HG03432 (cell line): ENCODE measurements around the gene AUTS2.

Experiments
- ATAC-seq: cut with Tn5 transposase; IDR thresholded peaks from one replicate; pipeline ENCODE4 v1.9.1; 2021; ENCODE audit warnings: mild to moderate bottlenecking, moderate library complexity; ENCODE audit not compliant: unreplicated experiment

Gene AUTS2

DNA sequence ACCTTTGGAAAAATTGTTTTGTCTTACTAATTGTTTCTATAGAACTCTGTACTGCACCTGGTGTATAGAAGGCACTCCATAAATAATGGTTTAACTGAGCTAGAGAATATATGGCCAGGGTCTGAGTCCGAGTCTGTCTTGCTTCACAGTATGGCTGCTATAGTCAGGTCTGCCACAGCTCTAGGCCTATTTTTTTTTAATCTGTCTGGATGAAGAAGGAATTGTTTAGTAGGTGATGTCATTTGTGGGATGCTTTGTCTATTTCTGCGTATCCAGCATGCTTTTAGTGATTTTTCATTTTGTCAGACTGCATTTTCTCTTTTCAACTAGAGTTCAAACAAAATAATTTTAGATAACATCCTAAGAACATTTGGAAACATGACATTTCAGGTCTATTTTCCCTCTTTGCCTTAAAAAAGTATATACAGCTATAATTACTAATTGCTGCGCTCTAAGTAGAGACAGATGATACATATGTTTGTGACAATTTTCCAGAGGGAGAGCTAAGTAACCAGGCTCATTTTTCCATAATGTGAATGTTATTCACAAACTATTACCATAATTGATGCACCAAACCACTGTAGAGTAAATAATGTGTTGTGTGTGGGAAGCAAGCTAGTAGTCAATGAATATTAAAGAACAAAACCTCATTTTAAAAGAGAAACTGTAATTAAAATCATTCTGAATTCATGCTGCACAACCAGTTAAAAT lies 361.7 kb downstream of the AUTS2 start:
- ATAC-seq = no peak

DNA sequence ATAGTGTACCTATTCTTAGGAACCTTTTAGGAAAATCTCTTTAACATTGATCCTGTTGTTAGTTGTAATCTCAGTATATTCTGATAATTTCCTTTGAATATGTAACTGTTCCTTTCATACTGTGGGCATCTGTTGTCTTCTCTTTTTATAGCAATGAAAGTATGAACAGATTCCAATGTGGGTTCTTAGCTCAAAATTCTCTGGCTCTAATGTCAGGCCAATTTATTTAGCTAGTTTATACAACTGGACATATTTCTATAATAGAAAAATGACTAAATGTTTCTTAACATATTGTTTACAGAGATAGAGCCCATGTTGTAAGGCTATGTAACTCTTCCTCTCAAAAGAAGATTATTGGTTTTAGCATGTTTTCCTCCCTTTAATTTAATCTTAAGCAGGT lies 363.2 kb downstream of the AUTS2 start:
- ATAC-seq = no peak

DNA sequence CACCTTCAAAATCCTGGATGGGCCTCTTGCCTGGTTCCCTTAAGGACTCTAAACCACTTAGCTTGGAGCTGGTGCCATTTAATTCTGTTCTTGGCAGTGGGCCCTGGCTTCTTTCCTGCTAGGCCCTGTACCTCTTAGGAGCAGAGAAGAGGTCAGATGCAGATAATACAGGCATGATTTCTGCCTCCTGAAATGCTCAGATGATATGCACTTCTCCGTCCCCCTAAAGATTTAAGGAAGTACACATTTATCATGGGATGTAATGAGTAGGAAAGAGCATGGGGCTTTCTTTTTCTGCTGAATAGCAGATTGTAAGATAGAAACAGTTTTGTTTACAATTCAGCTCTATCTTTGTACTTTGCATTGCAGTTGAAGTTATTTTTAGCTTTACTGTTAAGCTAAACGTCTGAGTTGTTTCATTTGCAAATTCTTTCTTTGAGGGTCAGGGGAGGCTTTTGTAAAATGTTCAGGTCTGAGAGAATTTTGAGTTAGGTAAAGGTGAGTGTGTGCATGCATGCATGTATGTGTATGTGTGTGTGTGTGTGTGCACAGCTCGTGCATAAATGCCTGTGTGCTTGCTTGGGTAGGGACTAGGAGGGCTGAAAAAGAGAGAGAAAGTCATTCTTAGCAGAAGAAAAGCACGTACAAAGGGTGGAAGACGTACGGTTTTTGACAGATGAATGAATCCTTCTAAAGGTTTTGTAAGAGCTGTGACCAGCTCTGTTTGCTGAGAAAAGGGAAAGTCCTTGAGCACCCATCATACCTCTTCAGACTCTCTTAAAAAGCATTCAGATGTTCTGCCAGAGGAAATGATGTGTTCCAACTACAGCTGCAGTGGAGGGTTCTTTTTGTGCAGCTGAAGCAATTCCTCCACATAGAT lies 364.2 kb downstream of the AUTS2 start:
- ATAC-seq = peak; percentile 68

DNA sequence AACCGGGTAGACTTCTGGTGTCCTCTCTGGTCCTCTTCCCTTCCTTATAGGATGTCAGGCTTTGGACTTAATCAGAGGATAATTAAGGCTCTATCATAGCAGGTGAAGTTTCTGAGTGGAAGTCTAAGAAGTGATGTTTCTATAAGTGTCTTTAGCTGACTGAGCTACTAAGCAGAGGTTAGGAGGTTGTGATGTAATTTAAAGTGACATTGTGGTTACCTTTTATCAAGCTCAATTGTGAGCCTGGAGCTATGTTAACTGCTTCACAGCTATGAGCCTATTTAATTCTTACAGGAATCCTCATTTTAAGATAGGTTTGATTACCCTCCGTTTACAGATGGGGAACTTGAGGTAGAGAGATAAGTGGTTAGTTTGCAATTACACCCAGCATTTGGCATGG lies 365.1 kb downstream of the AUTS2 start:
- ATAC-seq = no peak

DNA sequence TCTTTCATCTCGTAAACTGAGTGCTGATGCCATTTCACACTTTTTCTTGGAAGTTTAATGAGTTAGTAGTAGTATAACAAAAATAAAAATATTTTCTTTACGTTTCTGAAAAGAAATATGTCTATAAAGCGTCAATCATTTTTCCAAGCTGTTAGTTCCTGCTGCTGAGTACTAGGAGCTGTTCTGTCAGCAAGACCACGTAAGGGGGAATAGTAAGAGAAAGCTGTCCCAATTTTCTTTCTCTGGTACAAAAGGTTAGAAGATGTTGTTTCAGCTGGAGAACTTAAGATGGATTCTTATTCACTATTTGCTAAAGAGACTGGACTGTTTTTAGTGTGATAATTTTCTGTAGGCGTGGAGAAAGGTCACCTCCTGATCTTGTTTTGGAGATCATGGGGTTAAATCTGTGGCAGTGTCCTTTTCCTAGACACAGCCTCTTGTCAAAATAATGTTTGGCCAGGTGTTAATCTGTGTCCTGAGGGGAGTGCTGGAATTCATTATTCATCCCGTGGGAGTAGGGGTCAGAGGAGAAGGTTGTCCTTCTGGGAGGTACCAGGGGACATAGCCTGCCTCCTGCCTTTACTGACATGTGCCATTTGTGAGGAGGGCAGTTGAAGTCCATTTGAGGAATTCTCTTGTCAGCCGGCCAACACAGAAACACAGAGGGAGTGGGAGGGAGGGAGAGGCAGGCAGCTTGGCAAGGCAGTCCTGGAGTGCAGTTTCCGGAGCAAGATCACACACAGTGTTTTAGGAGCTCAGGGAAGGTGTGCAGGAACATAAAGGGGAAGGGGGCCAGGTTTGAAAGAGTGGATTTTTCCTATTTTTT lies 368.7 kb downstream of the AUTS2 start:
- ATAC-seq = no peak

DNA sequence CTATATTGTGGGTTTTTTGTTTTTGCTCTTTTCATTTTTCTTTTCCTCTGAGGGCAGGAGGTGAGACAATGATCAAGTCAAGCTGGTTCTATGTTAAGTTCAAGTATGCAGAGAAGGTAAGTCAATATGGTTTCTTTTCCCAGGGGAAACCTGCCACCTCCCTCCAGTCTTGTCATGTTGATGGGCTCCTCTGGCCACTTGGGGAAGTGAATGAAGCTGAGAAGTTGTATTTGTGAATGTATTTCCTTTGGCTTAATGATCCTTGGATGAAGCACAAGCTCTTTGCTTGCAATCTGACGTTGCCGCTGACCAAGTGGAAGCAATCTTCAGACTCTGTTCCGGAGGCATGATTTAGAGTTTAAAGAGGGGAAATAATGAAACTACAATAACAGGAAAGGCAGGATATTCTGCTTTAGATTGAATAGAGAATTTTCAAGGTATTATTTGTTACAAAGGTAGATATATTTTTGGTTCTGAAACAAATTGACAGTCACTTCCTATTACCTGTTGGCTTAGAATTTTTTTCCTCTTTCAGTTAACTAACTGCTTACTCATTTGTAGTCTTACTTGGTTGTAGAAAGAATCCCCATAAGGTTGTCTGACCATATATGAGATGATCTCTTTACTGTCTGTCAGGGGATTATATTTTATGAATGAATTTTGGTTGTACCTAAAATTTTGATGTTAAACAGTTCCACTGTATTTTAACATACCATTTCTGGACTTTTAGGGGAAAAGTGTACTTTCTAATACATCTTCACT lies 369.6 kb downstream of the AUTS2 start:
- ATAC-seq = peak; percentile 76

DNA sequence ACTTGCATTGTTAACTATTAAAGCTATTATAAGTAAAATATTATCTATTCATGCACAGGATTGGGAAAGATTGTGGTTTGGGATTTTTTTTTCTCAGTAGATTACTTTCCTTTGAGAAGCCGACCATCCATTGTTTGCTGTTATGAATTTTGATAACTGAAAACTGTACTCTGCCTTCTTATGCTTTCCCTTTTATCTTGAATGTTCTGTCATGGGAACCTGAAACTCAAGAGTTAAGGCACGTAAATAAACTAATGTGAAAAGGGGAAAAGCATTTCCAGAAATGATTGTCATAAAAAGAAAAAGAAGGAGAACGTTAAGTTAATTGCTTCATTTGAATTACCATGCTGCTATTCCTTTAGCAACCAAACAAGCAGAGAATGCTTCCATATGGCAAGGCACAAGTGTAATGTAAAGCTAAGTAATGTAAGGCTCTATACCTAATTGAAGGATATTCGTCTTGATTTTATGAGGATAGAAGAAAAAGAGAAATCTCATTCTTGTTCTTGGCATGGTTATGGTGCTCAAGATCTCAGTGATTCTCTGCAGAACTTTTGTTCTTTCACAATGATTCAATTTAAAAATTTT lies 370.8 kb downstream of the AUTS2 start:
- no peak for ATAC-seq

DNA sequence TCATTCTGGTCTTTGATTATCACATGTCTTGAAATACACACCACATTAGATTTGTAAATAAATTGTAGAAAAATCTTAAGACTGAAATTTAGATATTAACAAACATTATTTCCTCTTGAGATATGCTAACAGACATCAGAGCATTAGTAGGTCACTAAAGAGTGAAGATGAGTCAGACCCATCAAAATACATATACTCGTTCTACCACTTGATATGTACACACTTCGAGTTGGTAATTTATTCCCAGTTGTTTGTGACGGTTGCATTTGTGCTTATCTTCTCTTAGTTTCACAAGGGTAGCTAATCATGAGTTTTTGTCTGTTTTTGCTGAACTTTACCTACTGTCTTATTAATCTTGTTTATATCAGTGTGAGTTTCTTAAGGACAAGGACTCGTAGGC lies 383.4 kb downstream of the AUTS2 start:
- no peak for ATAC-seq

DNA sequence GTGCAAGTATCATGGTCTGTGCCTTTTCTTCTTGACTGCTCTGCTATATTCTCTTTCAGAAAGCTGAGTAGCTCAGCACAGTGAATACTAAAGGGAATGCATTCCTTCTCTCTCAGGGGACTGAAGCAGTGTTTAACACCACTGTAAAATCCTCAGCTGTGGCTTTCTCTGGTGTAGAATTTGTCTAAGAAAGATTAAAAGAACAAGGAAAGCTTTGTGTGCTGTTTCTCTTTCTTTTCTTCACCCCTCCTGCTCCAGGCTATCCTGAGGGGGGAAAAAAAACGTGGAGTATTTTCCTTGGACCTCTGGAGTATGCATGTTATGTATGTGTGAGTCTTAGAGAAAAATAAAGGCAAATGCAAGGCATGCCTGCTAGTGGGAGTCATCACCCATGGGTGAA lies 383.9 kb downstream of the AUTS2 start:
- ATAC-seq = no peak

DNA sequence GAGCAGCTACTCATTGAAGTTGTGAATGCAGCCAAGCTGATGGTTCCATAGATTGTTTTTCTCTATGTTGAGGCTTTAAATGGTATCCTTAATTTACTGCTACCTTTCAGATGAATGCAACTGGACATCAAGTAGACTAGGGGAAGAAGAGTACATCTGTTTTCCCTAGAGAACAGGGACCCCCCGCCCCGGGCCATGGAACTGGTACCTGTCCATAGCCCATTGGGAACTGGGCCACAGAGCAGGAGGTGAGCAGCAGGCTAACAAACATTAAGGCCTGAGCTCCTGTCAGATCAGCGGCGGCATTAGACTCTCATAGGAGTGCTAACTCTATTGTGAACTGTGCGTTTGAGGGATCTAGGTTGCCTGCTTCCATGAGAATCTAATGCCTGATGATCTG lies 391.3 kb downstream of the AUTS2 start:
- no peak for ATAC-seq

DNA sequence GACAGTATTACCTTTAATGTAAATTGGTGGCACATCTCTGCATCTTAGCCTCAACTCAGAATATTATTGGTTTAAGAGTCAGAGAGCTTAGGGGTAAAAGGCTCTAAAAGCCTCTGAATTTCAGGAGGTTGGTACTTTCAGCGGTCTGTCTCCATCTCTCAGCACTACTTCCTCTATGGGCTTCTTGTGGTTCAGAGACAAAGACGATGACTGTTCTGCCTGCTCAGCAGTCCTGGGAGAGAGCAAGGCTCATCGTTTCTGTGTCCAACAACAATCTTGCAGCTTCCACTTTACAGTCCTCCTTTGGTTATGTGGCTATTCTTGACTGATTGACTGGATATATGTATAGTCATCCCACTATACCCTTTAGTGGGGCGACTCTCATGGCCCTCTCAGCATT lies 394.7 kb downstream of the AUTS2 start:
- peak; percentile 70 for ATAC-seq

DNA sequence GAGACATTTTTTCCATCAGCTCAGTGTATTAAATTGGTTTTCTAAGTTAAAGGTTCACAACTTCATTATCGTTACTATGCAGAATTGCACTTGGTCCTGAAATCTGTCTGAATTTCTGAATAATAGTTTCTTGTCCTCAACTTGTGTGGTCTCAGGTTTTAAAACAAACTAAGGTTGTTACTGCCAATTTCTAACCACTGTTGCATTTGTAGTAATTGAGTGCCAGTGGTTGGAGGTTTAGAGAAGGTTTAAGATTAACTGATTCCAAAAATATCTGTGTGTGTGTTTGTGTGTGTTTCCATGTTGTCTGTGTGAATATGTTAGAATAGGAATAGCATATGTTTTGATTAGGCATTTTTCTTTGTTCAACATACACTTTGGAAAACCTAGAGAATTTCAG lies 395.9 kb downstream of the AUTS2 start:
- ATAC-seq = no peak

DNA sequence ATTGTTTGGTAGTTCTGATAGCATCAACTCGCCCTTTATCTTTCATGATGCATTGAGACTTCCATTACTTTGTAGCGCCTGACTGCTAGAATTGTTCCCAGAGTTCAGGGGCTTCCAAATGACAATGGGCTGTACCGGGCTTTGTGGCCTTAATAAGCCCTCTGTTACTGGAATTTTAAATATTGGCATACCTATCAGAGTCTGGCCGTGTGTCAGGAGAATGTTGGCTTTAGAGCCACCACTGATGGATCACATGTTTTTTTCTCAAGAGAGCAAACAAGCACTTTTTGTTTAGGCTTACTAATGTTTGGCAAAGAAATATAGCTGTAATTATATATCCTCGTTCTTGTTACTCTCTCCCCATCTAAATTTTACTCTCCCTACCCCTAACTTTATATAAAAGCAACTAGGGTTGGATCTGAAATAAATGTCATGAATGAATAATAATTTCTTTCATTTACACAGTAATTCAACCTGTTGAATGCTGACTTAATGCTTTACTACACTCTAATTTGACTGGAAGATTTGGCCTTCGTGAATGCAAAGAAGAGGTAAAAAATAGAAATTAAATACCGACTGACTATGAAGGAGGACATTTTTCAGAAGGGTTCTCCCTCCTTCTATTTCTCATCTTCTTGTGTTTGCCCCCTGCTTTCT lies 396.7 kb downstream of the AUTS2 start:
- no peak for ATAC-seq

DNA sequence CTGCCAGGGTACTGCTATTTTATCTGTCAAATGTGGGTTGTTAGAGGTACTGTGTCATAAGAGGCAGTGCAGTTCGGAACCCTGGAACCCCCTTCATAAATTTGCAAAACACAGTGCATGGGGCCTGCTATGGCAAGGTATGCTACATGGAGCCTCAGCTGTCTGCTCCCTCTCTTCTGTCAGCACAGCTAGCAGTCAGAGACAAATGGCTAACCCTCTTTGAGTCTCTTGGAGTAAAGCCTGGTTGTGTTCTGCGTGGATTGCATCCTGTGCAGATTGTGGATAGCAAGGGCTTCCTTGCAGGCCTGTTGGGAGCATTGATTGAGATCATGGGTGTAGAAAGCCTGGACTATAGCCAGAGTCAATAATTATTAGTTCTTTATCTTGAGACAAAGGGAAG lies 397.8 kb downstream of the AUTS2 start:
- ATAC-seq = no peak

DNA sequence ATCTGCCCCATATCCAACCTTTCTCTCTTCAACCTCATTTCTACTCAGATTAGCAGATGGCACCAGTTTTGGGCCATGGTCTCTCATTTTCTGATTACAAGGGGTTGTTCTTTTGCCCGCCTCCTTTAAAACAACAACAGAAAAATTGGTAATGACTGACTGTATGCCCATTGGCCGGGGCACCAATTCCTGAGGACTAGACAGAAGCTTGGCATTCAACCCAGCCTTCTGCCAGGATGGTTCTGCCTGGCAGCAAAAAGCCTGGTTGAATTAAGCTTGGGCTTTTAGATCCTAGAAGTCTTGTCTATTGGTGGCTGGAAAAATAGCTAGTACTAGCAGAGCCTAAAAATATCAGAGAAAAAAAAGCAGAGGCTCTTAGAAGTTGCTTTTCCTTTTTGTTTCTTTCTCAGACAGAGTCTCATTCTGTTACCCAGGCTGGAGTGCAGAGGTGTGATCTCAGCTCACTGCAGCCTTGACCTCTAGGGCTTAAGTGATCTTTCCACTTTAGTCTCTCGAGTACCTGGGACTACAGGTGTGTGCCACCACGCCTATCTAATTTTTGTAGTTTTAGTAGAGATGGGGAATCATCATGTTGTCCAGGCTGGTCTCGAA lies 402.6 kb downstream of the AUTS2 start:
- no peak for ATAC-seq

DNA sequence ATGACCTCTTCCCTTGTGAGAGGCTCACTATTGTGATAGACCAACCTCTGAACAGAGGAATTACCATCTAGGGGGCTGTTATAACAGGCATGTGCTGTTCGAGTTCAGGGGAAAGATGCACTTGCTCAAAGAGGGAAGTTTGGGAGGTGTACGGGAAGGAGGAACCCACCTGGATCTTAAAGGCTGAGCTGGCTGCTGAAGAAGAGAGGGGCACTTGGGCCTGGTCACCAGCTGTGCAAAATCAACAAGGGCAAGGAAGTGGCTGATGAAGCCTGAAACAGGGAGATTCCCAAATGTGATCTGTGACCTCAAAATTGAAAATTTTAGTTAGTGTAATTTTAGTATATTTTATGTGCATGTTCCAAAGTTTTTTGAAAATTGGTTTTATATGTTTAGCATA lies 407.2 kb downstream of the AUTS2 start:
- no peak for ATAC-seq

DNA sequence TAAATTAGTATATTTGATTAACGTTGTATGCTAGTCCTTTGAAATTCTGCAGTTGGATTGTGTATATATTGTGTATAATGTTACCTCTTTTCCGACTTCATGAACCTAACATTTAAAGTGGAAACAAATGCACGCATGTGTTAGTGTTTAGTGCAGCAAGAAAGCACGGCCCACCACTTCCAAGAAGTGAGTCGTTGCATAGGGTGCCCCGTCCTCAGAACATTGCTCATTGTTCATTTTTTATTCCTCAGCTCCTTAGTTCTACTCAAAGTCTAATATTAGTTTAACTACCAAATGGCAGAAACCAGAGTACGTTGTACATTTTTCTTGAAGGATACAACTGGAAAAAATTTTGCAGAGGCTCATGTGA lies 407.6 kb downstream of the AUTS2 start:
- ATAC-seq = no peak

DNA sequence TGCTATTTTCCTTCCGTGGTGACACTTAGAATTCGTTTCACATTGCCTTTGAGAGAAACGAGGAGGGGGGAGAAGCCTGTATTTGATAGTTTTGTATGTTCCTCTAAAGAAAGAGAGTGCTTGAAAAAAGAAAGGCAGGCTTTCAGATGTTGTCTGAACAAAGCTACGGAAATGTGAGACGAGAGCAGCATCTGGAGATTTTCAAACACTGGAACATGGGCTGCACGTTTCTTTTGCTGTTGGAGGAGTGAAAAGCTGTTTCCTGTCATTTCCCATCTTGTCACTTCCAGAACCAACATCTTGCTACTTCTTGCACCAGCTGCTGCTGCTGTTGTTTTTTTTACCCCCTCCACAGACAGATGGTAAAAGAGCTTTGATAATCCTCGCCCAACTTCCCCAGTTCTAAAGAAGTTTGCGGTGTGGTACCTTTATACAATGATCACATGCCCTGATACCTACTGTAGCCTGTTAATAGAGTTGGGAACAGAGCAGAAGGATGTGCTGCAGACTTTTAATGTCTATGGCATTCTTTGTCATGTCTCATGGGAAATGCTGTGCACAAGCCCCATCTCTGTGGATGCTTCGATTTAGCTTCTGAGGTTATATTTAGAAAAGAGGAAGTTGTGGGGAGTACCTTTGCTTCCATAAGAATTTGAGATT lies 408.1 kb downstream of the AUTS2 start:
- ATAC-seq = peak; percentile 70

DNA sequence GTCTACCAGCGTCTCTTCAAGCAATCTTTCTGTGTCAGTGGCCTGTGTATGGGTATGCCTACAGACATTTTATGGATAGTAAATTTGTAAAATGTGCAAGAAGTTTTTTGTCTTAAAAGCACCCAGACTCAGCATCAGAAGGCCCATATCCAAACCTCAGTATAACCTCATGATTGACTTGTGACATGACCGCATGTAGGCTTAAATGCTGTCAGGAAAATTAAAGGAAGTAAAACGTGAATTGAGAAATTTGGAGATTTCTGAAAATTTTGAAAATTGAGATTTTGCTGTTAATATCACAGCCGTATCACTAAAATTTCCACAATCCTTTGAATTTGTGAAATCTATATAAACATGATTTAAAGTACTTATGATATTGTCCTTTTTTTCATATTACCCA lies 410.2 kb downstream of the AUTS2 start:
- ATAC-seq = no peak
